ENCODE results near the gene MAPK8. TPM values are rescaled to one million over a fixed set of nuclear protein-coding genes. Genes with fewer than 3 reads are reported as not detected.

MAPK8 gene
- total RNA-seq, 1 donor from 2014 or later, result 331 TPM

GRCh38 chr10:48478980-48479811 is 172.7 kb downstream of the MAPK8 start:
- no peak for DNase-seq

DNA sequence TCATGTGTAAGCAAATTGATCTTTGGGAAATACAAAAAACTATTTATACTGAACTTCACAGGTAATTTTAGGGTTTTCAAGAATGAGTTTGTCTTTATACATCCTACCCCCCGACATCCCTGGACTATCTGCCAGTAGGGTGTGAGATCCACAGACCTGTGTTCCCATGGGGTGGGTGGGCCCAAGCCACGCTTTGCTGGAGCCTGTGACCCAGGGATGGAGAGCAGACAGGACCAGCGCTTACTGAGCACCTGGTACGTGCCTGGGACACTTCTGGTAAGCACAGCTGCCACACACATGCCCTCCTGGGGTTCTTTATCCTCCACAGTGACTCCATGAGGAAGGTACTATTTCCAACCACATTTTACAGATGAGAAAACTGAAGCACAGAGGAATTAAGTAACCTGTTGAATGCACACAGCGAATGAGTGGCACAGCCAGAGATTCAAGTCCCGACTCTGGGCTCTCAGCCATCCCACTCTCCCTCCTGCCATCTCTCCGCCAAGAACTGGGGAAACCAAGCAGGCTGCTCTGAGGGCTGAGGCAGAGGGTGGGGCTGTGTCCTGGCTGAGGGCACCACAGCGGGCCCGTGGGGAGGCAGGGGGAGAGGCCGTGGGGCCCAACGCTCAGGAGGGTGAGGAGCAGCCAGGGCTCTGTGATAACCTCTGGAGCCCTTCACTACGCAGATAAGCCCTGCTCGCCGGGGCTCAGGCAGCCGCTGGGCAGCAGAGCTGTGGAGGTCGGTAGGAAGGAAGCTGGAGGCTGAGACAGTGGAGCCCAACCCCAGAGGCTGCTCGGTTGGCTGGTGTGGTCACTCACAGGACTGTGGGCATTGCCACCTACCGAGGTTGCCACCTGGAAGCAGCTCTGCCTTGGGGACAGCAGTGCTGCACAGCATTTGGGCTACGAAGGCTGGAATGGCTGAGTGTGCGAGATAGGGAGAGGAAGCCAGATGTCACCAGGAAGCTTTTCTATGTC is 174.2 kb downstream of the MAPK8 start:
- no peak for DNase-seq

GRCh38 chr10:48481385-48481784 is 174.9 kb downstream of the MAPK8 start:
- no peak for DNase-seq

- no peak for DNase-seq
Measured at GRCh38 chr10:48482207-48482606, 175.7 kb downstream of the MAPK8 start.

GRCh38 chr10:48484911-48485310 is 178.4 kb downstream of the MAPK8 start:
- DNase-seq, result no peak

- DNase-seq, result no peak
Measured at GRCh38 chr10:48485711-48486110, 179.2 kb downstream of the MAPK8 start.

DNA sequence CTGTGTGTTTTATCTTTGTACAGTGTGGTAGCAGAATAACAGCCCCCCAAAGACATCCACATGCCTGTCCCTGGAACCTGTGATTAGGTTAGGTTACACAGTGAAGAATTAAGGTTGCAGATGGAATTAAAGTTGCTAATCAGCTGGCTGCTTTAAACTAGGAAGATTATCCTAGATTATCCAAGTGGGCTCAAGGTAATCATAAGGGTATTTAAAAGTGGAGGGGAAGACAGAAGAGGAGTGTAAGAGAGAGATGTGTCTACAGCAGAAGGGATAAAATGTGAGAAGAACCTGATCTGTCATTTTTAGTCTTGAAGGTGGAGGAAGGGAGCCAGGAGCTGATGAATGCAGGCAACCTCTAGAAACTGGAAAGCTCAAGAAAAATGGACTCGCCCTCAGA is 180.8 kb downstream of the MAPK8 start:
- DNase-seq, result no peak

Other genes starting within 250 kb of the MAPK8 start
- gene FRMPD2, start 32.0 kb upstream of the MAPK8 start, total RNA-seq, result 3.3 TPM

Data from occipital lobe (tissue), 2 donors.